ENCODE results near the gene C10orf120. TPM values are rescaled to one million over a fixed set of nuclear protein-coding genes. Genes with fewer than 3 reads are reported as not detected.

The C10orf120 gene
- polyA plus RNA-seq, 1 experiment = not detected

DNA sequence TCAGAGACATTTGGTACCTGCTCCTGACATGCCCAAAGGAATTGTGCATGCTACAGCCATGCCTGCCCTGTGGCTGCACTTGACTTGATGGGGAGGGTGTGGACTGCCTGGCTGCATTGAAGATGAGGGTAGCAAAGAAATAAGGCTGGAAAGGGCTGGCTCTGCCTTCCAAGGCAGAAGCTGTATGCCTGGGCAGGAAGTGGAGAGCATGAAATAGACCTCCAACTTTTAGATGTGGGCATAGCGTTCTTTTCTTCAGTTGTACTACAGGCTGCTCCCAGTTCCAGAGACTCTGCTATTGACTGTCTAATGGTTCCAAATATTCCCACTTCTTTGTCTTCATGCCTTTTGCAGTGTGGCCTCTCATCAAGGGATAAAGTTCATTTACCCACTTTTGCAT, 3.0 kb downstream of the C10orf120 start:
- H3K36me3 ChIP-seq (ENCODE audit: control insufficient read depth, insufficient read depth, low read length) = no peaks in the 10 kb centered on the region
- no peak for DNase-seq (ENCODE audit: low read depth)
- ChIA-PET POLR2A (no interaction called here), CTCF (no interaction called here)
- TF ChIP-seq, protein P1, sequence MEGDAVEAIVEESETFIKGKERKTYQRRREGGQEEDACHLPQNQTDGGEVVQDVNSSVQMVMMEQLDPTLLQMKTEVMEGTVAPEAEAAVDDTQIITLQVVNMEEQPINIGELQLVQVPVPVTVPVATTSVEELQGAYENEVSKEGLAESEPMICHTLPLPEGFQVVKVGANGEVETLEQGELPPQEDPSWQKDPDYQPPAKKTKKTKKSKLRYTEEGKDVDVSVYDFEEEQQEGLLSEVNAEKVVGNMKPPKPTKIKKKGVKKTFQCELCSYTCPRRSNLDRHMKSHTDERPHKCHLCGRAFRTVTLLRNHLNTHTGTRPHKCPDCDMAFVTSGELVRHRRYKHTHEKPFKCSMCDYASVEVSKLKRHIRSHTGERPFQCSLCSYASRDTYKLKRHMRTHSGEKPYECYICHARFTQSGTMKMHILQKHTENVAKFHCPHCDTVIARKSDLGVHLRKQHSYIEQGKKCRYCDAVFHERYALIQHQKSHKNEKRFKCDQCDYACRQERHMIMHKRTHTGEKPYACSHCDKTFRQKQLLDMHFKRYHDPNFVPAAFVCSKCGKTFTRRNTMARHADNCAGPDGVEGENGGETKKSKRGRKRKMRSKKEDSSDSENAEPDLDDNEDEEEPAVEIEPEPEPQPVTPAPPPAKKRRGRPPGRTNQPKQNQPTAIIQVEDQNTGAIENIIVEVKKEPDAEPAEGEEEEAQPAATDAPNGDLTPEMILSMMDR (IDR thresholded peaks at IDR 0.05; ENCODE audit: insufficient read depth, low read depth, low read length) = no peak
- H3K4me3 ChIP-seq (ENCODE audit: low read depth, low read length) = no peak overlapping the region
- H3K27me3 ChIP-seq (ENCODE audit: control insufficient read depth, insufficient read depth, low read length) = no peaks in the 10 kb centered on the region

DNA sequence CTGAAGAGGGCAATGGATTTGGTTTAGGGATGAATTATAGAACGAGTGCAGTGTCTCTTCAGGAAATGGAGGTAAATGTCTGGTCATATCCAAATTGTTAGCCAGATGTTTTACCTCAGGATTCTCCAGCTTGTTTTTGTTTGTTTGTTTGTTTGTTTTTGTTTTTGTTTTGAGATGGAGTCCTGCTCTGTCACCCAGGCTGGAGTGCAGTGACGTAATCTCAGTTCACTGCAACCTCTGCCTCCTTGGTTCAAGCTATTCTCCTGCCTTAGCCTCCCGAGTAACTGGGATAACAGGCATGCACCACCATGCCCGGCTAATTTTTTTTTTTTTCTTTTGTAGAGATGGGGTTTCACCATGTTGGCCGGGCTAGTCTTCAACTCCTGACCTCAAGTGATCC, 6.9 kb downstream of the C10orf120 start:
- ChIA-PET CTCF (no interaction called here), POLR2A (no interaction called here)
- TF ChIP-seq, protein P1 (IDR thresholded peaks at IDR 0.05; ENCODE audit: insufficient read depth, low read depth, low read length) = no peak

GRCh38 chr10:122689146-122689820, 10.4 kb downstream of the C10orf120 start:
- ChIA-PET POLR2A (no interaction called here), CTCF (interaction anchor here (0.7 kb wide), 1 partner anchor 14 kb away, joined by 3 read pairs; no protein-coding TSS in a partner anchor)
- Histone ChIP-seq H3K36me3 (ENCODE audit: control insufficient read depth, insufficient read depth, low read length) (no peaks in the 10 kb centered on the region), H3K27me3 (ENCODE audit: control insufficient read depth, insufficient read depth, low read length) (no peaks in the 10 kb centered on the region), H3K4me3 (ENCODE audit: low read depth, low read length) (no peak overlapping the region)
- no peak for DNase-seq (ENCODE audit: low read depth)
- TF ChIP-seq, protein P1 (IDR thresholded peaks at IDR 0.05; ENCODE audit: insufficient read depth, low read depth, low read length) = no peak

More for the DNA sequence above, 6.9 kb downstream of the C10orf120 start:
- DNase-seq (ENCODE audit: low read depth) = no peak
- Histone ChIP-seq H3K36me3 (ENCODE audit: control insufficient read depth, insufficient read depth, low read length) (no peaks in the 10 kb centered on the region), H3K27me3 (ENCODE audit: control insufficient read depth, insufficient read depth, low read length) (no peaks in the 10 kb centered on the region), H3K4me3 (ENCODE audit: low read depth, low read length) (no peak overlapping the region)

DNA sequence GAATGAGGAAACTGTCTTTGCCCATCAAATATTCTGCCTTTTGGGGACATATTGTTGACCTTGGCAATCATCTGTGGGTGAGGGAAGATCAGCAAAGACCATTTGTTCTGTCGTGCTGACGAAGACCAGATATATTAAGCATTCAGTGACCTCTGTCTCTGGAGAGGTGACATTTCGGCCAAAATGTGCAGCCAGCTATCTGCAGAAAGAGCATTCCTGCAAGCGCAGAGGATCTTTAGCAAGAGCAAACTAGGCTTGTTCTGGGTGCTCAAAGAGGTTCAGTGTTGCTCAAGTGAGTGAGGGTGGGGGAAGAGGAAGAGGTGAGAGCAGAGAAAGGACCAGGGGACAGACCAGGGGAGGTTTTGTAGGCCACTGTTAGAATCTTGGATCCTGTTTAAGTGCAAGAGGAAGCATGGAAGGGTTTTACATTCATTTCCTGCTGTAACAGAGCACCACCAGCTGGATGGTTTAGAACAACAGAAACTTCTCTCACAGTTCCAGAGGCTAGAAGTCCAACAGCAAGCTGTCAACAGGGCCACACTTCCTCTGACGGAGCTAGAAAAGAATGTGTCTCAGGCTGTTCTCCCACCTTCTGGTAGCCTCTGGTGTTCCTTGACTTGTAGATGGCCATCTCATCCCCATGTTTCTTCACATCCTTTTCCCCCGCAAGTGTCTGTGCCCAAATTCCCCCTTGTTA, 11.2 kb downstream of the C10orf120 start:
- no peak for DNase-seq (ENCODE audit: low read depth)
- CTCF ChIA-PET = no interaction called here
- TF ChIP-seq, protein P1 (IDR thresholded peaks at IDR 0.05; ENCODE audit: insufficient read depth, low read depth, low read length) = no peak

DNA sequence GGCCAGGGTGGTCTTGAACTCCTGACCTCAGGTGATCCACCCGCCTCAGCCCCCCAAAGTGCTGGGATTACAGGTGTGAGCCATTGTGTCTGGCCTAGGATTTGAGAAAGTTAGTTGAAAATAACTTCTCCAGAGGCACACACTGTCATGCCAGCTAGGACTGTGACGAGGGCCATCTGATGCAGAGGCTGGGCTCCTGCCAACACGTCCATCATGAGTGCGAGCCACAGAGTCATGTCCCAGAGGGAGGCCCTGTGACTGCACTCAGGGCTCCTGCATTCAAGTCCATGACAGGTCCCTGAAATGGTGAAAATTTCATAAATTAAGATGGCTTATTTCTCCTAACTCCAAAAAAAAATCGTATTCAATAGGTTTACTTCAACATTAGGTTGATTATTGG, 17.1 kb downstream of the C10orf120 start:
- Histone ChIP-seq H3K4me3 (ENCODE audit: low read depth, low read length) (no peak overlapping the region), H3K27me3 (ENCODE audit: control insufficient read depth, insufficient read depth, low read length) (no peaks in the 10 kb centered on the region), H3K36me3 (ENCODE audit: control insufficient read depth, insufficient read depth, low read length) (no peaks in the 10 kb centered on the region)
- no peak for DNase-seq (ENCODE audit: low read depth)
- TF ChIP-seq, protein P1 (IDR thresholded peaks at IDR 0.05; ENCODE audit: insufficient read depth, low read depth, low read length) = no peak
- ChIA-PET POLR2A (no interaction called here), CTCF (interaction anchor here (0.6 to 1.2 kb wide), 2 partner anchors 12 to 384 kb away, joined by 3 to 4 read pairs; no protein-coding TSS in a partner anchor)

More for the DNA sequence above, 11.2 kb downstream of the C10orf120 start:
- POLR2A ChIA-PET = no interaction called here
- H3K36me3 ChIP-seq (ENCODE audit: control insufficient read depth, insufficient read depth, low read length) = no peaks in the 10 kb centered on the region
- no peak overlapping the region for H3K4me3 ChIP-seq (ENCODE audit: low read depth, low read length)
- H3K27me3 ChIP-seq (ENCODE audit: control insufficient read depth, insufficient read depth, low read length) = no peaks in the 10 kb centered on the region

All from BJ (cell line).